Measurements from ENCODE around the gene NUP133. TPM values are rescaled to one million over a fixed set of nuclear protein-coding genes. Genes with fewer than 3 reads are reported as not detected.

Gene NUP133
- total and polyA plus RNA-seq, 10 of the 15 experiments (the other 5 are each of a cell fraction or from before 2014, with no cell fraction given): 10.9 to 45.4 (median 29.2) TPM

GRCh38 chr1:229392936-229393335 lies 115.2 kb downstream of the NUP133 start (continued):
- TF ChIP-seq SREBF2 (IDR thresholded peaks at IDR 0.05; ENCODE audit: low read length) (no peak), IKZF1 (conservative IDR thresholded peaks at IDR 0.05) (no peak), SMAD5 (IDR thresholded peaks at IDR 0.05; ENCODE audit: low read depth) (no peak), GABPA (IDR thresholded peaks at IDR 0.05; ENCODE audit: low read depth) (no peak)

Small RNA genes lying within 50 kb of the gene (small RNA-seq; reads per million reads assigned to genes)
- gene RN7SKP276 (not detected), gene RNA5SP78 (not detected), gene RNU4-21P (not detected)

Other genes with a start within 250 kb of the NUP133 start
- 13.6 and 20.8 TPM in 2 replicates for gene RAB4A, start 237.2 kb downstream of the NUP133 start, total RNA-seq (2014; rRNA removed)
- 10.1 and 10.4 TPM in 2 replicates for gene RAB4A, start 237.2 kb downstream of the NUP133 start, total RNA-seq (2014; rRNA removed; fragmentation: Illumina TruSeq; extraction: Trizol)
- 35.8 and 40.9 TPM in 2 replicates for gene RAB4A, start 237.2 kb downstream of the NUP133 start, total RNA-seq (2021)
- 10.2 and 16.8 TPM in 2 replicates for gene RAB4A, start 237.2 kb downstream of the NUP133 start, polyA plus RNA-seq (2011; rRNA removed)
- 12.3 and 14.5 TPM in 2 replicates for gene RAB4A, start 237.2 kb downstream of the NUP133 start, polyA plus RNA-seq (2014; fragmentation: Illumina TruSeq; extraction: Trizol)
- 1 to 10 TPM; 4.0 to 8.5 TPM for gene RAB4A, start 237.2 kb downstream of the NUP133 start, polyA plus RNA-seq (2014; fragmentation: Nextera tagmentation; extraction: Ambion mirVana)
- 31.4 and 32.2 TPM in 2 replicates for gene RAB4A, start 237.2 kb downstream of the NUP133 start, polyA plus RNA-seq (2014; rRNA removed)
- 10 to 100 TPM; 25.1 to 28.8 TPM for gene RAB4A, start 237.2 kb downstream of the NUP133 start, polyA plus RNA-seq (2016; fragmentation: Nextera tagmentation; extraction: Ambion mirVana)
- gene CCSAP, start 165.3 kb downstream of the NUP133 start, total RNA-seq (2014; rRNA removed): 2.6 and 3.3 TPM in 2 replicates
- gene CCSAP, start 165.3 kb downstream of the NUP133 start, total RNA-seq (2014; rRNA removed; fragmentation: Illumina TruSeq; extraction: Trizol): 3.3 and 3.4 TPM in 2 replicates
- 2.8 and 3.0 TPM in 2 replicates for gene CCSAP, start 165.3 kb downstream of the NUP133 start, total RNA-seq (2021)
- 3.2 and 5.5 TPM in 2 replicates for gene CCSAP, start 165.3 kb downstream of the NUP133 start, polyA plus RNA-seq (2011; rRNA removed)
- gene CCSAP, start 165.3 kb downstream of the NUP133 start, polyA plus RNA-seq (2014; fragmentation: Illumina TruSeq; extraction: Trizol): 2.9 and 3.5 TPM in 2 replicates
- gene CCSAP, start 165.3 kb downstream of the NUP133 start, polyA plus RNA-seq (2014; fragmentation: Nextera tagmentation; extraction: Ambion mirVana): 1 to 10 TPM in 1 of 2 experiments, under 1 TPM in 1; 0.75 to 1.4 TPM
- gene CCSAP, start 165.3 kb downstream of the NUP133 start, polyA plus RNA-seq (2014; rRNA removed): 1.2 and 1.8 TPM in 2 replicates
- gene CCSAP, start 165.3 kb downstream of the NUP133 start, polyA plus RNA-seq (2016; fragmentation: Nextera tagmentation; extraction: Ambion mirVana): 1 to 10 TPM; 2.8 to 2.9 TPM
- not detected in 2 replicates for gene ACTA1, start 74.2 kb downstream of the NUP133 start, total RNA-seq (2014; rRNA removed)
- gene ACTA1, start 74.2 kb downstream of the NUP133 start, total RNA-seq (2014; rRNA removed; fragmentation: Illumina TruSeq; extraction: Trizol): not detected in 2 replicates
- not detected in 2 replicates for gene ACTA1, start 74.2 kb downstream of the NUP133 start, total RNA-seq (2021)
- 0.05 TPM in 1 of 2 replicates, not detected in the other for gene ACTA1, start 74.2 kb downstream of the NUP133 start, polyA plus RNA-seq (2011; rRNA removed)
- not detected in 2 replicates for gene ACTA1, start 74.2 kb downstream of the NUP133 start, polyA plus RNA-seq (2014; fragmentation: Illumina TruSeq; extraction: Trizol)
- gene ACTA1, start 74.2 kb downstream of the NUP133 start, polyA plus RNA-seq (2014; fragmentation: Nextera tagmentation; extraction: Ambion mirVana): not detected
- 0.35 TPM in 1 of 2 replicates, not detected in the other for gene ACTA1, start 74.2 kb downstream of the NUP133 start, polyA plus RNA-seq (2014; rRNA removed)
- gene ACTA1, start 74.2 kb downstream of the NUP133 start, polyA plus RNA-seq (2016; fragmentation: Nextera tagmentation; extraction: Ambion mirVana): under 1 TPM in 1 of 2 experiments, not detected in 1; 0.12 TPM
- gene ABCB10, start 50.4 kb upstream of the NUP133 start, total RNA-seq (2014; rRNA removed): 27.6 and 31.8 TPM in 2 replicates
- 25.4 and 26.1 TPM in 2 replicates for gene ABCB10, start 50.4 kb upstream of the NUP133 start, total RNA-seq (2014; rRNA removed; fragmentation: Illumina TruSeq; extraction: Trizol)
- 30.5 and 33.1 TPM in 2 replicates for gene ABCB10, start 50.4 kb upstream of the NUP133 start, total RNA-seq (2021)
- gene ABCB10, start 50.4 kb upstream of the NUP133 start, polyA plus RNA-seq (2011; rRNA removed): 16.7 and 23.0 TPM in 2 replicates
- 21.8 and 27.5 TPM in 2 replicates for gene ABCB10, start 50.4 kb upstream of the NUP133 start, polyA plus RNA-seq (2014; fragmentation: Illumina TruSeq; extraction: Trizol)
- 10 to 100 TPM; 11.7 to 11.8 TPM for gene ABCB10, start 50.4 kb upstream of the NUP133 start, polyA plus RNA-seq (2014; fragmentation: Nextera tagmentation; extraction: Ambion mirVana)
- gene ABCB10, start 50.4 kb upstream of the NUP133 start, polyA plus RNA-seq (2014; rRNA removed): 16.1 and 16.7 TPM in 2 replicates
- 10 to 100 TPM in 1 of 2 experiments, 1 to 10 TPM in 1; 8.0 to 16.6 TPM for gene ABCB10, start 50.4 kb upstream of the NUP133 start, polyA plus RNA-seq (2016; fragmentation: Nextera tagmentation; extraction: Ambion mirVana)
- 18.9 and 25.7 TPM in 2 replicates for gene TAF5L, start 117.8 kb upstream of the NUP133 start, total RNA-seq (2014; rRNA removed)
- gene TAF5L, start 117.8 kb upstream of the NUP133 start, total RNA-seq (2014; rRNA removed; fragmentation: Illumina TruSeq; extraction: Trizol): 19.2 and 19.5 TPM in 2 replicates
- 24.8 and 26.2 TPM in 2 replicates for gene TAF5L, start 117.8 kb upstream of the NUP133 start, total RNA-seq (2021)
- gene TAF5L, start 117.8 kb upstream of the NUP133 start, polyA plus RNA-seq (2011; rRNA removed): 20.4 and 24.5 TPM in 2 replicates
- 21.4 and 26.1 TPM in 2 replicates for gene TAF5L, start 117.8 kb upstream of the NUP133 start, polyA plus RNA-seq (2014; fragmentation: Illumina TruSeq; extraction: Trizol)
- gene TAF5L, start 117.8 kb upstream of the NUP133 start, polyA plus RNA-seq (2014; fragmentation: Nextera tagmentation; extraction: Ambion mirVana): 1 to 10 TPM; 1.1 to 1.3 TPM
- 22.0 and 23.8 TPM in 2 replicates for gene TAF5L, start 117.8 kb upstream of the NUP133 start, polyA plus RNA-seq (2014; rRNA removed)
- 1 to 10 TPM; 2.4 to 3.7 TPM for gene TAF5L, start 117.8 kb upstream of the NUP133 start, polyA plus RNA-seq (2016; fragmentation: Nextera tagmentation; extraction: Ambion mirVana)
- 22.3 and 22.9 TPM in 2 replicates for gene URB2, start 117.9 kb upstream of the NUP133 start, total RNA-seq (2014; rRNA removed)
- 16.6 and 18.4 TPM in 2 replicates for gene URB2, start 117.9 kb upstream of the NUP133 start, total RNA-seq (2014; rRNA removed; fragmentation: Illumina TruSeq; extraction: Trizol)
- 22.3 and 24.0 TPM in 2 replicates for gene URB2, start 117.9 kb upstream of the NUP133 start, total RNA-seq (2021)
- 9.6 and 13.6 TPM in 2 replicates for gene URB2, start 117.9 kb upstream of the NUP133 start, polyA plus RNA-seq (2011; rRNA removed)
- 12.2 and 14.3 TPM in 2 replicates for gene URB2, start 117.9 kb upstream of the NUP133 start, polyA plus RNA-seq (2014; fragmentation: Illumina TruSeq; extraction: Trizol)
- 1 to 10 TPM; 2.7 to 3.6 TPM for gene URB2, start 117.9 kb upstream of the NUP133 start, polyA plus RNA-seq (2014; fragmentation: Nextera tagmentation; extraction: Ambion mirVana)
- 15.5 and 16.2 TPM in 2 replicates for gene URB2, start 117.9 kb upstream of the NUP133 start, polyA plus RNA-seq (2014; rRNA removed)
- gene URB2, start 117.9 kb upstream of the NUP133 start, polyA plus RNA-seq (2016; fragmentation: Nextera tagmentation; extraction: Ambion mirVana): 10 to 100 TPM; 18.4 to 19.6 TPM